ENCODE results near the gene ITPR3.

- no peak for TF ChIP-seq POLR2A (IDR thresholded peaks at IDR 0.05)
- TF ChIP-seq CTCF (IDR thresholded peaks at IDR 0.05), result no peak
Observed at GRCh38 chr6:33639559-33639958, 18.4 kb downstream of the ITPR3 start.

Measured in transverse colon (tissue), 3 donors.